T-helper 1 cell treated with Interleukin-12 subunit alpha and Interleukin-12 subunit beta and Interleukin-4 antibody, amounts not matched to agents 30 ng/mL and 1 ng/mL, for 36 hours (primary cell): Measurements from ENCODE around the gene BCL2. TPM values are rescaled to one million over a fixed set of nuclear protein-coding genes. Genes with fewer than 3 reads are reported as not detected.
"Not testable (repeated sequence)": the region's sequence is repeated elsewhere in the genome, so short reads cannot be mapped to it uniquely, and the experiment has no call there.

Source experiments
- intact Hi-C: fragments of 100-400 bp; cut with micrococcal nuclease; formaldehyde crosslinking; loops from one replicate; pipeline ENCODE4 v1.15.1; 2024
- total RNA-seq: library from RNA; stranded (reverse); gene quantifications from 2 replicates; pipeline ENCODE4 v1.2.3, GENCODE V29; 2022

BCL2 gene
- total RNA-seq, 1 donor from 2014 or later = 148 TPM

- intact Hi-C loops = loop anchor here (1.0 to 10.0 kb wide), 3 partner anchors 8 to 494 kb away; partner anchors contain the start of gene PHLPP1
These were observed 110.9 kb downstream of the BCL2 start for GRCh38 chr18:63208676-63209075.

- intact Hi-C loops = loop anchor here (1.0 to 10.0 kb wide), 4 partner anchors 8 to 493 kb away; partner anchors contain the start of gene PHLPP1
These were observed 111.7 kb downstream of the BCL2 start for GRCh38 chr18:63207835-63208234.

- intact Hi-C loops = loop anchor here (2.0 to 10.0 kb wide), 2 partner anchors 68 to 492 kb away; partner anchors contain the start of gene PHLPP1
These were observed 112.3 kb downstream of the BCL2 start for GRCh38 chr18:63207143-63207790.

GRCh38 chr18:63206433-63207142 lies 113.0 kb downstream of the BCL2 start:
- intact Hi-C loops = loop anchor here (2.0 to 10.0 kb wide), 2 partner anchors 68 to 492 kb away; partner anchors contain the start of gene PHLPP1

GRCh38 chr18:63205791-63206252 lies 113.7 kb downstream of the BCL2 start:
- intact Hi-C loops = loop anchor here (2.0 to 10.0 kb wide), 2 partner anchors 67 to 491 kb away; partner anchors contain the start of gene PHLPP1

GRCh38 chr18:63203497-63203896 lies 116.1 kb downstream of the BCL2 start:
- intact Hi-C loops = loop anchor here (5.0 to 10.0 kb wide), 2 partner anchors 489 to 1226 kb away; partner anchors contain the start of gene PHLPP1

GRCh38 chr18:63202828-63203227 lies 116.7 kb downstream of the BCL2 start:
- intact Hi-C loops = loop anchor here (5.0 to 10.0 kb wide), 2 partner anchors 488 to 1226 kb away; partner anchors contain the start of gene PHLPP1

- intact Hi-C loops = loop anchor here (2.0 to 10.0 kb wide), 4 partner anchors 67 to 1224 kb away; partner anchors contain the start of genes PHLPP1 and VPS4B
These were observed 118.1 kb downstream of the BCL2 start for GRCh38 chr18:63201456-63201855.

GRCh38 chr18:63199743-63200241 lies 119.8 kb downstream of the BCL2 start:
- intact Hi-C loops = loop anchor here (1.0 to 10.0 kb wide), 13 partner anchors 9 to 1222 kb away; partner anchors contain the start of genes PHLPP1 and VPS4B

GRCh38 chr18:63198868-63199742 lies 120.5 kb downstream of the BCL2 start:
- intact Hi-C loops = no loop called here

GRCh38 chr18:63198098-63198760 lies 121.3 kb downstream of the BCL2 start:
- intact Hi-C loops = no loop called here

GRCh38 chr18:63197246-63197869 lies 122.2 kb downstream of the BCL2 start:
- intact Hi-C loops = loop anchor here (1.0 to 2.0 kb wide), 2 partner anchors 66 to 181 kb away; no protein-coding TSS in a partner anchor

GRCh38 chr18:63195326-63196159 lies 124.0 kb downstream of the BCL2 start:
- intact Hi-C loops = loop anchor here (2.0 kb wide), 1 partner anchor 179 kb away; no protein-coding TSS in a partner anchor

- intact Hi-C loops = no loop called here
These were observed 126.7 kb downstream of the BCL2 start for GRCh38 chr18:63192885-63193349.

- intact Hi-C loops = no loop called here
These were observed 127.3 kb downstream of the BCL2 start for GRCh38 chr18:63192126-63192884.

- intact Hi-C loops = no loop called here
These were observed 128.2 kb downstream of the BCL2 start for GRCh38 chr18:63191413-63191812.

- intact Hi-C loops = not testable (repeated sequence)
These were observed 128.7 kb downstream of the BCL2 start for GRCh38 chr18:63190838-63191237.

GRCh38 chr18:63189817-63190216 lies 129.8 kb downstream of the BCL2 start:
- intact Hi-C loops = no loop called here
